HEK293 (cell line): Measurements from ENCODE around the gene SEC24B.

ENCODE experiments used
- CTCF ChIP-seq: fragments of 450-650 bp; formaldehyde crosslinking; IDR thresholded peaks from 2 replicates; pipeline ENCODE4 v1.5.1; 2016; ENCODE audit warnings: missing biosample characterization, missing genetic modification characterization
- SP2 ChIP-seq: fragments of 450-650 bp; formaldehyde crosslinking; IDR thresholded peaks from 2 replicates; pipeline ENCODE4 v1.5.1; 2016; ENCODE audit warnings: missing biosample characterization, missing genetic modification characterization

- TF ChIP-seq CTCF (tag by site-specific recombination), result no peak
- TF ChIP-seq SP2 (tag by site-specific recombination), result no peak
Measured at GRCh38 chr4:109411964-109412363, 21.7 kb upstream of the SEC24B start.
